ENCODE results near the gene HPX. TPM values are rescaled to one million over a fixed set of nuclear protein-coding genes. Genes with fewer than 3 reads are reported as not detected.

Gene HPX
- polyA plus RNA-seq, 3 donors: 0.40 TPM; not detected in 2

GRCh38 chr11:6400431-6401345 lies 40.1 kb downstream of the HPX start:
- no peak overlapping the region for H3K4me3 Mint-ChIP-seq

GRCh38 chr11:6397636-6398035 lies 43.2 kb downstream of the HPX start:
- no peaks in the 10 kb centered on the region for H3K9me3 Mint-ChIP-seq
- H3K27me3 Mint-ChIP-seq (ENCODE audit: low read depth in 3 of 3): peaks cover 3 to 7% (median 3%) of the 10 kb centered on the region in 3 donors
- intact Hi-C loops (cut with micrococcal nuclease): no loop called here
- peaks cover 11% of the 10 kb centered on the region for H3K4me1 Mint-ChIP-seq
- H3K27ac Mint-ChIP-seq: no peak overlapping the region
- TF ChIP-seq CTCF (IDR thresholded peaks at IDR 0.05): no peak
- H2AFZ ChIP-seq (ENCODE audit: insufficient read depth, low read depth, low read length, poor library complexity, severe bottlenecking): no peak overlapping the region
- H3K36me3 Mint-ChIP-seq: peaks cover 18 to 22% of the 10 kb centered on the region in 2 donors
- DNase-seq: no peak
- H3K4me2 ChIP-seq (replicated peaks; ENCODE audit: extremely low read depth, low read length, poor library complexity, severe bottlenecking): no peak overlapping the region
- no peaks in the 10 kb centered on the region for H3K9me3 ChIP-seq (replicated peaks in 1 of 2; ENCODE audit: control insufficient read depth in 1 of 2, insufficient read depth in 1 of 2, low read length in 2 of 2)
- H3K9ac ChIP-seq (ENCODE audit: insufficient read depth, low read length, poor library complexity, severe bottlenecking): no peak overlapping the region
- no peak overlapping the region for H3K4me3 ChIP-seq (replicated peaks in 1 of 3; ENCODE audit: low read depth in 2 of 3, low read length in 3 of 3)
- 96% methylated on average over 3 of the region's 3 CpGs for WGBS (ENCODE audit: insufficient coverage)
- no peaks in the 10 kb centered on the region for H3K27me3 ChIP-seq (ENCODE audit: control insufficient read depth in 2 of 2, insufficient read depth in 2 of 2, low read length in 2 of 2)
- peaks cover 3 to 6% of the 10 kb centered on the region in 2 donors for H3K4me1 ChIP-seq (ENCODE audit: control insufficient read depth in 1 of 2, insufficient read depth in 2 of 2, low read length in 2 of 2)
- H3K36me3 ChIP-seq (replicated peaks in 1 of 2; ENCODE audit: control insufficient read depth in 1 of 2, insufficient read depth in 2 of 2, low read length in 2 of 2): peaks cover 8 to 22% of the 10 kb centered on the region in 2 donors
- no peaks in the 10 kb centered on the region for H4K20me1 ChIP-seq (ENCODE audit: insufficient read depth, low read length)
- H3K79me2 ChIP-seq (ENCODE audit: insufficient read depth, low read length): no peaks in the 10 kb centered on the region
- no peak overlapping the region for H3K4me3 Mint-ChIP-seq
- no peak overlapping the region for H3K27ac ChIP-seq (ENCODE audit: low read depth in 1 of 2, low read length in 2 of 2)

More at GRCh38 chr11:6400431-6401345, 40.1 kb downstream of the HPX start:
- Histone ChIP-seq H4K20me1 (ENCODE audit: insufficient read depth, low read length) (no peaks in the 10 kb centered on the region), H3K4me1 (ENCODE audit: control insufficient read depth in 1 of 2, insufficient read depth in 2 of 2, low read length in 2 of 2) (peaks cover 6 to 9% of the 10 kb centered on the region in 2 donors), H3K4me3 (replicated peaks in 1 of 3; ENCODE audit: low read depth in 2 of 3, low read length in 3 of 3) (no peak overlapping the region), H3K9ac (ENCODE audit: insufficient read depth, low read length, poor library complexity, severe bottlenecking) (no peak overlapping the region), H3K79me2 (ENCODE audit: insufficient read depth, low read length) (no peaks in the 10 kb centered on the region), H3K27ac (ENCODE audit: low read depth in 1 of 2, low read length in 2 of 2) (no peak overlapping the region), H3K36me3 (replicated peaks in 1 of 2; ENCODE audit: control insufficient read depth in 1 of 2, insufficient read depth in 2 of 2, low read length in 2 of 2) (no peaks in the 10 kb centered on the region), H3K4me2 (replicated peaks; ENCODE audit: extremely low read depth, low read length, poor library complexity, severe bottlenecking) (no peak overlapping the region), H3K9me3 (replicated peaks in 1 of 2; ENCODE audit: control insufficient read depth in 1 of 2, insufficient read depth in 1 of 2, low read length in 2 of 2) (no peaks in the 10 kb centered on the region), H2AFZ (ENCODE audit: insufficient read depth, low read depth, low read length, poor library complexity, severe bottlenecking) (no peak overlapping the region), H3K27me3 (ENCODE audit: control insufficient read depth in 2 of 2, insufficient read depth in 2 of 2, low read length in 2 of 2) (no peaks in the 10 kb centered on the region)
- no peak overlapping the region for H3K27ac Mint-ChIP-seq
- WGBS (ENCODE audit: insufficient coverage): 95% methylated on average over 12 of the region's 15 CpGs
- H3K36me3 Mint-ChIP-seq: no peaks in the 10 kb centered on the region
- no peak for TF ChIP-seq CTCF (IDR thresholded peaks at IDR 0.05)
- no peak for DNase-seq
- H3K27me3 Mint-ChIP-seq (ENCODE audit: low read depth in 3 of 3): peaks cover 3 to 8% (median 3%) of the 10 kb centered on the region in 3 donors
- H3K9me3 Mint-ChIP-seq: no peaks in the 10 kb centered on the region
- intact Hi-C loops (cut with micrococcal nuclease): no loop called here
- H3K4me1 Mint-ChIP-seq: peaks cover 11% of the 10 kb centered on the region

Data from CD14-positive monocyte (primary cell).